ENCODE results near the gene PTPRO.

Gene PTPRO

DNA sequence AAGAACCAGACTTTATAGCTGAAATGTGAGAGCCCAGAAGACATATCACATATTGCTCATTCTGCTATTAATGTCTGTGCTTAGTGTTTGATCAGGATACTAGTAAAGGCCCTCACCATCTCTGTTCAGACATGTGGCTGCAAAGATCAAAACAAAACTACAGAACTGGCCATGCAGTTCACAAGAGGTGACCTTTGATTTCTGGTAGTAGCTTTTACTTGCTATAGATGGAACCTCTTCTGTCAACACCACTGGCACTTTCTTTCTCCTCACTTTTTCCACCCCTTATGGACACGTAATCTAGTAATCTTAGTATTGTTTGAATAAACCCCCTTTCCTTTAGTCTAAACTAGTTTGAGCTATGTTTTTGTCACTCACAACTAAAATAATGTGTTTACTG is 252.0 kb downstream of the PTPRO start:
- DNase-seq (ENCODE audit: insufficient read length, low spot score), result no peak
- TF ChIP-seq, protein P1, sequence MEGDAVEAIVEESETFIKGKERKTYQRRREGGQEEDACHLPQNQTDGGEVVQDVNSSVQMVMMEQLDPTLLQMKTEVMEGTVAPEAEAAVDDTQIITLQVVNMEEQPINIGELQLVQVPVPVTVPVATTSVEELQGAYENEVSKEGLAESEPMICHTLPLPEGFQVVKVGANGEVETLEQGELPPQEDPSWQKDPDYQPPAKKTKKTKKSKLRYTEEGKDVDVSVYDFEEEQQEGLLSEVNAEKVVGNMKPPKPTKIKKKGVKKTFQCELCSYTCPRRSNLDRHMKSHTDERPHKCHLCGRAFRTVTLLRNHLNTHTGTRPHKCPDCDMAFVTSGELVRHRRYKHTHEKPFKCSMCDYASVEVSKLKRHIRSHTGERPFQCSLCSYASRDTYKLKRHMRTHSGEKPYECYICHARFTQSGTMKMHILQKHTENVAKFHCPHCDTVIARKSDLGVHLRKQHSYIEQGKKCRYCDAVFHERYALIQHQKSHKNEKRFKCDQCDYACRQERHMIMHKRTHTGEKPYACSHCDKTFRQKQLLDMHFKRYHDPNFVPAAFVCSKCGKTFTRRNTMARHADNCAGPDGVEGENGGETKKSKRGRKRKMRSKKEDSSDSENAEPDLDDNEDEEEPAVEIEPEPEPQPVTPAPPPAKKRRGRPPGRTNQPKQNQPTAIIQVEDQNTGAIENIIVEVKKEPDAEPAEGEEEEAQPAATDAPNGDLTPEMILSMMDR (IDR thresholded peaks at IDR 0.05; ENCODE audit: insufficient read depth, missing control alignments), result no peak
- no peak for FAIRE-seq

DNA sequence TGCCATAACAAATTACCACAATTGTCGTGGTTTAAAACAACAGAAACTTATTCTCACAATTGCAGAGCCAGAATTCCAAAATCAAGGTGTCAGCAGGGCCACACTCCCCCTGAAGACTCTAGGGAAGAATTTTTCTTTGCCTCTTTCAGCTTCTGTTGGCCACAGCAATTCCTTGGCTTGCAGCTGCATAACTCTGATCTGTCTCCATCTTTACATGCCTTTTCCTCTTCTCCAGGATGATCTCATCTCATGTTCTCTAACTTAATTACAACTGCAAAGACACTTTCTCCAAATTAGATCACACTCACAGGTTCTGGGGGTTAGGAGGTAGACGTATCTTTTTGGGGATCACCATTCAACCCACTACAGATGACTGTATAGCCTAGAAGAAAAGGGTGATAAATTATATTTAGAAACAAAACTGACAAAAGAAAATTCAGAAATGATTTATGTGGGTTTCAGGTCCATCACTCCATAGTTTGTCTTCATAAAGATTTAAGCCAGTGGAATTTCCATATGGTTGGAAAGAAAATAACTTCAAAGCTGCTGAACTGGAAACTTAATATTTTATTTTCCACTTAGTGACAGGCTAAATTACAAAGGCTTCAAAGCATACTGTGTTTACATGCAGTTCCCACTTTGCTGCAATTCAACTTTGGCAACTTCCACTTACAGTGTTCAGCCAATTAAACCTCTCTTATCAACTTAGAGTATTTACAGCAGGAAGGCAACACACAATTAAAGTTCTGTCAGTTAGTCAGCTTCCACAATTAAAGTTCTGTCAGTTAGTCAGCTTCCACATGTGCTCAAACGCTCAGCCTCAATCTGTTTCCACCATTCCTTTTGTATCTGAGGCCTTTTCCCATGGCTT is 253.6 kb downstream of the PTPRO start:
- DNase-seq (ENCODE audit: insufficient read length, low spot score) (no peak), FAIRE-seq (no peak)

DNA sequence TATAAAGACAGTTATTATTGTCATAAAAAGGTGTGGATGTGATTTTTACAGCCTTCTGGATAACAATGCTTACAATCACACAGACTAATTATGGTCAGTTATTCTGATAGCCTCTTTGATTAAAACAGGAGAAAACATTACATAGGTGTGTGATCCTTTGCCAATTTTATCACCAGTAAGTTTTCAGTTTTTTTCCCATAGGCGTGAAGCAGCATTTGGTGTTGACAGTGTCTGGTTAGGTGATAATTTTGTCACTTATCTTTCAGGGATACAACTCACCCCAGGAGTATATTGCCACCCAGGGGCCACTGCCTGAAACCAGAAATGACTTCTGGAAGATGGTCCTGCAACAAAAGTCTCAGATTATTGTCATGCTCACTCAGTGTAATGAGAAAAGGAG is 258.1 kb downstream of the PTPRO start:
- TF ChIP-seq, protein P1 (IDR thresholded peaks at IDR 0.05; ENCODE audit: insufficient read depth, missing control alignments), result peak; percentile 11
- FAIRE-seq, result no peak
- no peak for DNase-seq (ENCODE audit: insufficient read length, low spot score)

More for the DNA sequence above, 253.6 kb downstream of the PTPRO start:
- TF ChIP-seq, protein P1 (IDR thresholded peaks at IDR 0.05; ENCODE audit: insufficient read depth, missing control alignments), result no peak

DNA sequence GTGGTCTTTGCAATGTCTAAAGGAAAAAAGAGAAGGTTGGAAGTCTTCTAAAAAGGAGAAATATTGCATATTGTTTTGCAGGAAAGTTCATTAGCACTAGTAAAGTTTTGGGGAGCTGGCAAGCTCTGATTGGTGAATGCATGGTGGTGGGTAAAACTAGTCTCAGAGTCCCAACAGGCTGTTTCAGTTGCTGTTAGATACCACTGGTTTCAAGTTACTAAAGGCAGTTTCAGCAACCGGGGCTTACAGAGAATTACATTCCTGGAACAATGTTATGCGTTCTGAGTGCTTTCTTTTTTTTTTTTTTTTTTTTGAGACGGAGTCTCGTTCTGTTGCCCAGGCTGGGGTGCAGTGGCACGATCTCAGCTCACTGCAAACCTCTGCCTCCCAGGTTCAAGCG is 258.7 kb downstream of the PTPRO start:
- DNase-seq (ENCODE audit: insufficient read length, low spot score) (no peak), FAIRE-seq (no peak)
- TF ChIP-seq, protein P1 (IDR thresholded peaks at IDR 0.05; ENCODE audit: insufficient read depth, missing control alignments), result no peak

DNA sequence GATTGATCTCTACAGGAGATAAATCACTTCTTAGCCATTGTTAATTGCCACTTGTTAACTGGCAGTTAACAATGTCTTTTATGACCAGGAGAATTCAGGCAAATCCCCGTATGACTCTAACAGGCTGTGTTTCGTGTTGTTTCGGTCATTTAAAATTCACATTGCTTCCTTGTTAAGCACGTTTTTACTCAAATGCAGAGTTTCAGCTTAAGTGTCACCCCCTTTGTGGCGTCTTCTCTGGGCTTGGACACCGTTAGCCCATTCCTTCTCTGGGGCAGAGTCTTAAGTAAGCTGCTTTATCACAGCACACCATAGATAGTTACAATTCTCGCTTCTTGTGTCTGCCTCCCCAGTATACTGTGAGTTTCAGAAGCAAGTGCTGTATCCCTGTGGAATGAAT is 261.5 kb downstream of the PTPRO start:
- TF ChIP-seq, protein P1 (IDR thresholded peaks at IDR 0.05; ENCODE audit: insufficient read depth, missing control alignments), result no peak
- no peak for FAIRE-seq
- no peak for DNase-seq (ENCODE audit: insufficient read length, low spot score)

DNA sequence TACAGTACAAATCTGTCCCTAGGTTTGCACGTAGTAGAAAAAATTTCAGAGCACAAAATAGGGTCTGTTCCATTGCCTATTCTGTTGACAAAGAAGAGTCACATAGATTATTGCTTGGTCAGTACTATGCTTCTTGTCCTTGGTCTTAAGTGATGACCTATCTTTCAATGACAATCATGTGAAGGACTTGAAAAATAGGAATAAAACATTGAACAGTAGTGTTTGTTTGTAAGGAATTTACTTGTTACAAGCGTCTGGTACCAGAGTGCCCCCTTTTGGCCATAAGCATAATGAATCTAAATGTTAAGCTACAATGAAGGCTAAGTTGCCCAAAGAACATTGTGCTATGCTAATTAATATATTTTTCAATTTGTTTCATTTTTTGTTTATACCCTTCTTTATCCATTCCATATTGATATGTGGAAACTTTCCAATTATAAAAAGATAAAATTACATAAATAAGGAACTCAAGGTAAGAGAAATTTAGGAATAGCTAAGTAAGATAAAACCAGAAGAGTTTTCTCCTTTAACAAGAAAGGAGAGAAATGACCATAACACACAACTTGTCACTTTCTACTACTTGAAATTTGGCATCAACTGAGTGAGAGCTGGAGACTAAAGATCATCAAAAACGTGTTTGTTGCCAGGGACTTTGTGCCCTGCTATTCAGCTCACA is 262.2 kb downstream of the PTPRO start:
- DNase-seq (ENCODE audit: insufficient read length, low spot score) (no peak), FAIRE-seq (peak; percentile 63)
- TF ChIP-seq, protein P1 (IDR thresholded peaks at IDR 0.05; ENCODE audit: insufficient read depth, missing control alignments), result peak; percentile 86
